ENCODE measurements around the gene UMAD1. TPM values are rescaled to one million over a fixed set of nuclear protein-coding genes. Genes with fewer than 3 reads are reported as not detected.
"Not testable (repeated sequence)": the region's sequence is repeated elsewhere in the genome, so short reads cannot be mapped to it uniquely, and the experiment has no call there.

The UMAD1 gene
- total RNA-seq, 4 donors from 2014 or later: 15.2 to 28.2 (median 18.7) TPM

DNA sequence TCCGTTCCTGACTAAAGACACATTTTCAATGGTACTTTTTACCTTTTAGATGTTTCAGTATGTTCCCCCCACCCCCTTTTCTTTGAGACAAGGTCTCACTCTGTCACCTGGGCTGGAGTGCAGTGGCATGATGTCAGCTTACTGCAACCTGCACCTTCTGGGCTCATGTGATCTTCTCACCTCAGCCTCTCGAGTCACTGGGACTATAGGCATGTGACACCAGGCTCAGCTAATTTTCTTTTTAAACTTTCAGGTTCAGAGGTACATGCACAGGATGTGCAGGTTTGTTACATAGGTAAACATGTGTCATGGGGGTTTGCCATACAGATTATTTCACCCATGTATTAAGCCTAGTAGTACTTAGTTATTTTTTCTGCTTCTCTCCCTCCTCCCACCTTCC, 177.2 kb downstream of the UMAD1 start:
- Histone ChIP-seq H3K27me3 (no peaks in the 10 kb centered on the region), H3K27ac (no peak overlapping the region), H3K4me1 (peaks cover 0 to 15% (median 5%) of the 10 kb centered on the region in 4 donors), H3K9me3 (no peaks in the 10 kb centered on the region), H3K4me3 (no peak overlapping the region), H3K36me3 (no peaks in the 10 kb centered on the region)
- no peak for TF ChIP-seq POLR2A (IDR thresholded peaks at IDR 0.05)
- TF ChIP-seq, protein P1, sequence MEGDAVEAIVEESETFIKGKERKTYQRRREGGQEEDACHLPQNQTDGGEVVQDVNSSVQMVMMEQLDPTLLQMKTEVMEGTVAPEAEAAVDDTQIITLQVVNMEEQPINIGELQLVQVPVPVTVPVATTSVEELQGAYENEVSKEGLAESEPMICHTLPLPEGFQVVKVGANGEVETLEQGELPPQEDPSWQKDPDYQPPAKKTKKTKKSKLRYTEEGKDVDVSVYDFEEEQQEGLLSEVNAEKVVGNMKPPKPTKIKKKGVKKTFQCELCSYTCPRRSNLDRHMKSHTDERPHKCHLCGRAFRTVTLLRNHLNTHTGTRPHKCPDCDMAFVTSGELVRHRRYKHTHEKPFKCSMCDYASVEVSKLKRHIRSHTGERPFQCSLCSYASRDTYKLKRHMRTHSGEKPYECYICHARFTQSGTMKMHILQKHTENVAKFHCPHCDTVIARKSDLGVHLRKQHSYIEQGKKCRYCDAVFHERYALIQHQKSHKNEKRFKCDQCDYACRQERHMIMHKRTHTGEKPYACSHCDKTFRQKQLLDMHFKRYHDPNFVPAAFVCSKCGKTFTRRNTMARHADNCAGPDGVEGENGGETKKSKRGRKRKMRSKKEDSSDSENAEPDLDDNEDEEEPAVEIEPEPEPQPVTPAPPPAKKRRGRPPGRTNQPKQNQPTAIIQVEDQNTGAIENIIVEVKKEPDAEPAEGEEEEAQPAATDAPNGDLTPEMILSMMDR (IDR thresholded peaks at IDR 0.05): no peak
- no peak for DNase-seq

DNA sequence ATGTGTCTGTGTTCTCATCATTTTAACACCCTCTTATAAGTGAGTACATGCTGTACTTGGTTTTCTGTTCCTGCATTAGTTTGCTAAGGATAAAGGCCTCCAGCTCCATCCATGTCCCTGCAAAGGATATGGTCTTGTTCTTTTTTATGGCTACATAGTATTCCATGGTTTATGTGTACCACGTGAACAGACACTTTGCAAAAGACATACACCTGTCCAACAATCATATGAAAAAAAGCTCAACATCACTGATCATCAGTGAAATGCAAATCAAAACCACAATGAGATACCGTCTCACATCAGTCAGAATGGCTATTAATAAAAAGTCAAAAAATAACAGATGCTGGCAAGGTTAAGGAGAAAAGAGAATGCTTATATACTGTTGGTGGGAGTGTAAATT, 177.6 kb downstream of the UMAD1 start:
- peaks cover 0 to 15% (median 5%) of the 10 kb centered on the region in 4 donors for H3K4me1 ChIP-seq
- H3K4me3 ChIP-seq, H3K9me3 ChIP-seq, H3K36me3 ChIP-seq, H3K27me3 ChIP-seq, H3K27ac ChIP-seq, DNase-seq: not testable (repeated sequence)

DNA sequence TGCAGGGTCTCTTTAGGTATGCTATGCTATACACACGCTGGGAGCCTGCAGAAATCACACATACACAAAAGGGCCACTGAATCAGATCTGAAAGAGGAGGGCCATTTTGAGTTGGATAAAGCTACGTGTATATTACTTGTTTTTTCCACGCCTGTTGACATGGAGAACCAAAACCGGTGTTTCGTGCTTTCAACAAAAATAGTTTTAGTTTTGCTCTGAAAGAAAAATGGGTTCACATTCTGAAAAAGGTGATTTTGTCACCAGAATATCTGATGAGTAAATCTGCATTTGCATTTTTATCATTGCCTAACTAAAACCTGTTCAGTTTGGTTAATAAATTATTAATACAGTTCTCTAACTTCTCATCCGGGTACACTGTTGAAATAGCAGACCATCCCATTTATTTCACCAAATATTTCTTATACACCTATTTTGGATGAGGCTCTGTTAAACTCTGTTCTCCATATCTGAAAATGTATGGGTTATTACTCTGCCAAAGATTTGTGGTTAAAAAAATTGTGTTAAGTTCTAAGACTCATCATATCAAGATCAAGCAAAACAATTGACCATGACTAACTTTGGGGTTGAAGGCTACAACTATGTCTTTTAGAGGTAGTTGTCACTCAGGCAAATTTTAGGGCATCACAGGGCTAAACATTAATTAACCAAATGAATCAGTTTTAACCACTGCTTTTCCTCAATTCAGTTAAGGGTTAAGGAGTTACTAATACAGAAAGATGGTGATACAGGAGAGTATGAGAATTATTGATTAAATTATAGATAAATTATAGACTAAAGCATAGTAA, 179.1 kb downstream of the UMAD1 start:
- Histone ChIP-seq H3K36me3 (no peaks in the 10 kb centered on the region), H3K4me1 (peaks cover 0 to 15% (median 5%) of the 10 kb centered on the region in 4 donors), H3K27ac (no peak overlapping the region), H3K4me3 (no peak overlapping the region), H3K9me3 (no peaks in the 10 kb centered on the region), H3K27me3 (no peaks in the 10 kb centered on the region)
- TF ChIP-seq POLR2A (IDR thresholded peaks at IDR 0.05): no peak
- TF ChIP-seq, protein P1 (IDR thresholded peaks at IDR 0.05): no peak
- no peak for DNase-seq

DNA sequence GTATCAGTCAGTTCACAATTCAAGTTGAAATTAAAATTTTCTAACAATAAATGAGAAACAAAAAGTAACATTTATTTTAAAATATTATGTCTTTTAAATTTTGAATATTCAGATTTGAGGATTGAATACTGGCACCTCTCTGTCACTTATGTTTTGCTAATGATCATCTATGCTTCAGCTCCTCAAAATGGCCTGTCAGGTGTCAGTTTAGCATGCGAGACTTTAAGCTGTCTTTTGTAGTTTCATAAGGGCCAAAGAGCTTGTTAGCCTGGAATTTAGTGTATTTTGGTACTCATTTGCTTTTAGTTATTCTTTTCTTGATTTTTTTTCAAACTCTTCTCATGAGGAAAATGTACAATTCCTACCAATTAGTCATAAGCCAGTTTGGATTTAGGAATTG, 179.9 kb downstream of the UMAD1 start:
- no peak for DNase-seq
- H3K4me3 ChIP-seq: no peak overlapping the region
- TF ChIP-seq, protein P1 (IDR thresholded peaks at IDR 0.05): no peak
- TF ChIP-seq POLR2A (IDR thresholded peaks at IDR 0.05): no peak
- H3K36me3 ChIP-seq: no peaks in the 10 kb centered on the region
- peaks cover 0 to 13% (median 4%) of the 10 kb centered on the region in 4 donors for H3K4me1 ChIP-seq
- H3K9me3 ChIP-seq: no peaks in the 10 kb centered on the region
- no peaks in the 10 kb centered on the region for H3K27me3 ChIP-seq
- no peak overlapping the region for H3K27ac ChIP-seq

DNA sequence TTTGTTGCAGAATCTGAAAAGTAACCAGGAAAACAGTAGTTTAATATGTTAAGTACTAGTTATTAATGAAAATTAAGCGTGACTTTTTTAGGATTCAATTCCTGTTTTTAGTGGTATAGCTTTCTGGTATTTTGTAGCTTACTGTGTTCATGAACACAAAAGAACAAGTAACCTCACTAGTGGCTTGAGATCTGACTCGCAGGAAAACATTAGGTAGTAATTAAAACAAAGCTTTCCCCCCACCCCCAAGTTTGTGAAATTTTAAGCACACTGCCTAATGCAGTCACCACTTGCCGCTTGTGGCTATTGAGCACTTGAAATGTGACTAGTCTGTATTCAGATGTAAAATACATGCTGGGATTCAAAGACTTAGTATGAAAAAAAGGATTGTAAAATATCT, 180.4 kb downstream of the UMAD1 start:
- Histone ChIP-seq H3K4me3 (no peak overlapping the region), H3K36me3 (no peaks in the 10 kb centered on the region), H3K4me1 (peaks cover 0 to 8% (median 2%) of the 10 kb centered on the region in 4 donors), H3K27ac (no peak overlapping the region), H3K9me3 (no peaks in the 10 kb centered on the region), H3K27me3 (no peaks in the 10 kb centered on the region)
- TF ChIP-seq POLR2A (IDR thresholded peaks at IDR 0.05): no peak
- TF ChIP-seq, protein P1 (IDR thresholded peaks at IDR 0.05): no peak
- no peak for DNase-seq

DNA sequence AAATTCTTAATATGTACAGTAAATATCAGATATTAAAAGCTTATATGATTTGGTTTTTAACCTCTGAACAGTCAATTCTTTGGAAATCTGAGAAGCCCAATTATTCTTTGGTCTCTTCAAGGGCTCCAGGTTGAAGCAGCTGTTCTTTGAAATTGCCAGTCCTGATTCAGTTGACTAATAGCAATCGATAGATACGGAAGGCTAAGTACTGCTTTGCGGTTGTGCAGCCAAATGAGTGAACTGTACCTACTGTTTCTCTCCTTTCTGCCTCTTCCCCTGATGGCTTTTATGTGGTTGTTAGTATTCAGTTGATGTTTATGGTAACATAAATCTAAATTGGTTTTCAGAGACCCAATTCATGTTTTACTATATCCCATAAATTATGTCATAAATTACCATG, 181.0 kb downstream of the UMAD1 start:
- Histone ChIP-seq H3K27ac (no peak overlapping the region), H3K4me3 (no peak overlapping the region), H3K9me3 (no peaks in the 10 kb centered on the region), H3K36me3 (no peaks in the 10 kb centered on the region), H3K4me1 (peaks cover 0 to 5% (median 1%) of the 10 kb centered on the region in 4 donors), H3K27me3 (no peaks in the 10 kb centered on the region)
- no peak for DNase-seq
- TF ChIP-seq, protein P1 (IDR thresholded peaks at IDR 0.05): no peak
- no peak for TF ChIP-seq POLR2A (IDR thresholded peaks at IDR 0.05)

DNA sequence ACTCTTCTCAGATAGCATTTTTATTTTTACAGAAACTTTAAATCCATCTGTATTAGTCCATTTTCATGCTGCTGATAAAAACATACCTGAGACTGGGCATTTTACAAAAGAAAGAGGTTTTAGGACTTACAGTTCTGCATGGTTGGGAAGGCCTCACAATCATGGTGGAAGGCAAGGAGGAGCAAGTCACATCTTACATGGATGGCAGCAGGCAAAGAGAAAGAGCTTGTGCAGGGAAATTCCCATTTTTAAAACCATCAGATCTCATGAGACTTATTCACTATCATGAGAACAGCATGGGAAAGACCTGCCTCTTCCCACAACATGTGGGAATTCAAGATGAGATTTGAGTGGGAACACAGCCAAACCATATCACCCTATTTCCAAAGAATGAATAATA, 184.7 kb downstream of the UMAD1 start:
- not testable (repeated sequence) for DNase-seq, H3K27me3 ChIP-seq, H3K27ac ChIP-seq

More for the DNA sequence above, 184.7 kb downstream of the UMAD1 start:
- not testable (repeated sequence) for H3K4me3 ChIP-seq, H3K36me3 ChIP-seq, H3K4me1 ChIP-seq, H3K9me3 ChIP-seq

Data from Peyer's patch (tissue), 4 donors.